Stimulated activated effector memory CD8-positive, alpha-beta T cell treated with anti-CD3 and anti-CD28 coated beads, Interleukin-12 subunit alpha, Interleukin-12 subunit beta, amount 100 ng/mL, for 72 hours (primary cell): Measurements from ENCODE around the gene MBTPS2.
A peak's percentile ranks its signal among the peaks of the same experiment; 100 is the strongest.
"Not testable (repeated sequence)": the region's sequence is repeated elsewhere in the genome, so short reads cannot be mapped to it uniquely, and the experiment has no call there.

ENCODE experiments used
- ATAC-seq: fragments of 150-1000 bp; cut with Tn5 transposase; 2 replicates; pipeline ENCODE4 v1.10.0; 2021
- DNase-seq, 2 donors: peaks; one replicate each; pipeline ENCODE4 v3.0.0; 2021 to 2022; ENCODE audit warnings: low spot score in 2 of 2
- H3K27ac Mint-ChIP-seq: one replicate; pipeline ENCODE4 v1.8.0; 2022; ENCODE audit warnings: mild to moderate bottlenecking, mixed read lengths
- H3K36me3 Mint-ChIP-seq: one replicate; pipeline ENCODE4 v1.8.0; 2022; ENCODE audit warnings: mild to moderate bottlenecking, mixed read lengths
- H3K4me1 Mint-ChIP-seq: one replicate; pipeline ENCODE4 v1.8.0; 2022; ENCODE audit warnings: mixed read lengths
- H3K4me3 Mint-ChIP-seq: one replicate; pipeline ENCODE4 v1.8.0; 2022; ENCODE audit warnings: mild to moderate bottlenecking, mixed read lengths
- H3K9me3 Mint-ChIP-seq: one replicate; pipeline ENCODE4 v1.8.0; 2022; ENCODE audit warnings: mixed read lengths

Gene MBTPS2

DNA sequence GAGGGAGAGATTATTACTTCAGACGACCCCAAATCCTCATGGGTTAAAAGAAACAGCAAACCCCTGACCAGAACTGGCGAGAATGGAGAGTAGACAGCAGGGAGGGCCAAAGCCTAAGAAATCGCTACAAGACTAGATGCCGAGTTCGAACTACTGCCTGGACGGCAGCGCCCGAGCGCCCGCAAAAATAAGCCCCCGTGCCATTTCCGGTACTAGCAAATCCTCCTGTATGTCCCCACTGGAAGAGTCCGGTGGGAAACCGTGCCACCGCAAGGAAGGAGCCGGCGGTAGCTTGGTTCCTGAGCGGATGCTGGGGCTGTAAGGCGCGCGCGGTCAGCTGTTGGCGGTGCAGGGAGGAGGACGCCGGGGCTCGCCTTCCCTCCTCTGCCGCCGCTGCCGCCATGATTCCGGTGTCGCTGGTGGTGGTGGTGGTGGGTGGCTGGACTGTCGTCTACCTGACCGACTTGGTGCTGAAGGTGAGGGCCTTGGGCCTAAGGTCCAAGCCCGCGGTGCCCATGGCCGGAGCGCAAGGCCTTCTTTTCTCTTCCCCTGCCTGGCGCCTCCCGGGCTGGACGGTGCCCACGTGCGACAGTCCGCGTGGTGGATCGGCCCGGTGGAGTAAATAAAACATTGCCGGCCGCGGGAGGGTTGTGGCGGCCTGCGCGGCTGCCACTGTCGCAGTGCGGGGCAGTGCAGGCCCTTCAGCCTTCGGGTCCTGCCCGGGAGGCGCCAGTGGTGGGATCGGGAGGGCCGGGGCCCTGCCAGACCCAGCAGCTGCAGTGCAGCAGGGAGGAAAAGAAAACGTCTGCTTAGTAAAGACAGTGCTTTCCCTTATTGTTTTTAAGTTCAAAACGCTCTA, at the start of gene MBTPS2:
Gene MBTPS2 (plus strand): TSS at position 284 of the 859 bp plus-strand sequence. CDS start 118 bp downstream, at position 402.
- ATAC-seq (peak; percentile 92), DNase-seq (peak; percentile 59 to 86)
- Mint-ChIP-seq H3K36me3 (peaks cover 19% of the 10 kb centered on the region), H3K4me3 (peak within 1 kb of the TSS; percentile 80), H3K27ac (peak within 1 kb of the TSS; percentile 94), H3K4me1 (peaks cover 5% of the 10 kb centered on the region), H3K9me3 (no peaks in the 10 kb centered on the region)

GRCh38 chrX:21798677-21799219, 40.7 kb upstream of the MBTPS2 start:
- no peaks in the 10 kb centered on the region for H3K4me1 Mint-ChIP-seq
- H3K27ac Mint-ChIP-seq: no peak overlapping the region
- H3K4me3 Mint-ChIP-seq: no peak overlapping the region
- DNase-seq (no peak), ATAC-seq (no peak)
- no peaks in the 10 kb centered on the region for H3K36me3 Mint-ChIP-seq
- no peaks in the 10 kb centered on the region for H3K9me3 Mint-ChIP-seq

DNA sequence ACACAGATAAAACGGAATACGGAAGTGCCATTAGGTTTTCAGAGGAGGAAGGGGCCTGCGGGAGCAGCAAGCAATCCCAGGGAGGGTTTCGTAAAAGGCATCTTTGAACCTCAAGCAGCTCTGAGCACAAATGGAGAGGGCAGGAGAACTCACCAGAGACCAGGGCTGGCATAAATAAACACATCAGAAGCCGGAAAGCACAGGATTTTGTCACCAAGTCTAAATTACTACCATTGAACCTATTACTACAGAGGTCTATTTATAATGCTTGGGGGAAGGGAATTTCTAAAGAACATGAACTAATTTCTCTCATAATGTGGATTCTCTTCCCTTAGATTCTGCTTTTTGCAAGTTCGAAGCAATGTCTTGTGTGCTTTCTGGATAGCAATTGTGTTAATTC, 39.6 kb upstream of the MBTPS2 start:
- no peak for DNase-seq
- no peaks in the 10 kb centered on the region for H3K9me3 Mint-ChIP-seq
- ATAC-seq: no peak
- H3K27ac Mint-ChIP-seq: no peak overlapping the region
- no peak overlapping the region for H3K4me3 Mint-ChIP-seq
- H3K4me1 Mint-ChIP-seq: no peaks in the 10 kb centered on the region
- no peaks in the 10 kb centered on the region for H3K36me3 Mint-ChIP-seq

DNA sequence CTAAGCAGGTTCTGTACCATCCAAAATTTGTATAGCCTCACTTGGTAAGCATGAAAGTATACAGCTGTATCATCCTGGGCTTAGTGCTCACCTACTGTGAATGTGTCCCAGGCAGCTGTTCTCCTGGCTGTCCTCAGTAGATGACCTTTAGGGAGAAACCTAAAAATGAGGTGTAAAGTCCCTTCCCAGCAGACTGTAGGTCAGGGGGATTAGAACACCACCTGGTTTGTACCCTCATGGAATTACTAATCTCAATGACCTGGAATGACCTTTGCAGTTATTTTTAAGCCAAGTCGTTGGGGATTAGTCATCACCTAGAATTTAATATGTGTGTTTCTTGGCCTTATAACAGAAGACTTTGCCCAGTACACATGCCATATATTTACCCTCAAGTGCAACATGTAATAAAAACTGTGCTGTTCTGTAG, 39.1 kb upstream of the MBTPS2 start:
- H3K4me1 Mint-ChIP-seq: no peaks in the 10 kb centered on the region
- no peak for DNase-seq

DNA sequence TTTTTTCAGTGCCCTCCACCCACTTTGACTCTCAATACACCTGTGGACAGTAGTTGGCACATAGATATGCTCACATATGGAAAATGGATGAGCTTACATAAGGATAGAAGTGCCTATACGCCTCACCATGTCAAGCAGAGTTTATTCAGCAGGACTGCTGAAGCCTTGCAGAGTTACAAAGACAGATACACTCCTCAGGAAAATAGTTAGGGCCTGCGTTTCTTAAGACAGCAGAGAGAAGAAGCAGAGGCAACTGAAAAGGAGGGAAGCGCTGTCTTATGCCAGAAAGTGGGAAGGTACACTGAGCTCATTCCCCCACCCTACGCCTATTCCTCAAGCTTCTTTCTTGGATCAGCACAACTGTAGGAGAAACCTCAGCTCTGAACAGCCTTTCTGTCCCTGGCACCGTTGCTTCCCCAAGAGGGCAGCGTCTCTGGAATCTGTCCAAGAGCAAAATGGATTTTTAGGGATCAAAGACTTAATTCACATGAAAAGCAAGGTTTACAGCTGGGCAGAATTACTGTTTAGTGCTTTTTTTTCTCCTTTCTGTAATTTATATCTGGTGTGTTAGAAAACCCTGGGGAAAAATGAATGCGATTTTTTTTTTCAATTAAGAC, 37.3 kb upstream of the MBTPS2 start:
- no peak overlapping the region for H3K27ac Mint-ChIP-seq
- no peak for DNase-seq
- H3K4me1 Mint-ChIP-seq: no peaks in the 10 kb centered on the region
- no peaks in the 10 kb centered on the region for H3K9me3 Mint-ChIP-seq
- no peak for ATAC-seq
- no peak overlapping the region for H3K4me3 Mint-ChIP-seq
- no peaks in the 10 kb centered on the region for H3K36me3 Mint-ChIP-seq

More for the DNA sequence above, 39.1 kb upstream of the MBTPS2 start:
- no peak overlapping the region for H3K4me3 Mint-ChIP-seq
- no peak overlapping the region for H3K27ac Mint-ChIP-seq
- ATAC-seq: no peak
- H3K9me3 Mint-ChIP-seq: no peaks in the 10 kb centered on the region
- H3K36me3 Mint-ChIP-seq: no peaks in the 10 kb centered on the region

DNA sequence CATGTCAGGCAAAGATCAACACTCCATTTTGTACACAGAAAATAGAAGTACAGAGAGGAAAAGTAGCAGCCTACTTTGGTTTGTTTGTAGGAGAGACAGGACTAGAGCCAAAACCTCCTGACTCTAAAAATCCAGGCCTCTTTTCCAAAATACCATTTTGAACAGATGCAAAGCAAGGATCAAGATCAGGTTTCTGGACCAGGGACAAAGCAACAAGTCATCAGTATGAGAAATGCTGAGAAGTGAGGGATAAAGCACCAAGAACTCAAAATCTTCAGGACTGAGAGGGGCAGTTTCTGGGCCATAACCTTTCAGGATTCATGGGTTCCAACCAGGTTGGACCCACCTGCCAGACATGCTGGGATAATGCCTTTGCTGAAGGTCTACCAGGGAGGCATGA, 36.6 kb upstream of the MBTPS2 start:
- Mint-ChIP-seq H3K4me1 (no peaks in the 10 kb centered on the region), H3K27ac (no peak overlapping the region), H3K9me3 (no peaks in the 10 kb centered on the region), H3K4me3 (no peak overlapping the region), H3K36me3 (no peaks in the 10 kb centered on the region)
- DNase-seq: no peak
- ATAC-seq: no peak

DNA sequence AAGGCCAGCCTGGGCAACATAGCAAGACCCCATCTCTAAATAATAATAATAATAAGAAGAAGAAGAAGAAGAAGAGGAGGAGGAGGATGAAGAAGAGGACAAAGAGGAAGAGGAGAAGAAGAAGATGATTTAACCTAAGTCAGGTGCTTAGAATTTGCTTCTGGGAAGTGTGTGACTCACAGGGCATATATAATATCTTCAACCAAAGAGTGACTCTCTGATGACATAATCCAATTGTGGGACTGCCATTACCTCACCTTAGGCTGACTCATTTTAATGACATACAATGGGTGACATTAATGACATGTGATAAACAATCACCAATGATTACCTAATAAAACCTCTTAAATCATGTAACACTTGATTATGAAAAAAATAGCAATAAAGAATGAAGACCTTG, 32.7 kb upstream of the MBTPS2 start:
- Mint-ChIP-seq H3K9me3 (no peaks in the 10 kb centered on the region), H3K36me3 (no peaks in the 10 kb centered on the region), H3K27ac (no peak overlapping the region), H3K4me3 (no peak overlapping the region), H3K4me1 (no peaks in the 10 kb centered on the region)
- ATAC-seq: peak; percentile 66
- no peak for DNase-seq

- ATAC-seq (no peak), DNase-seq (no peak)
- H3K4me3 Mint-ChIP-seq: no peak overlapping the region
- no peak overlapping the region for H3K27ac Mint-ChIP-seq
- H3K36me3 Mint-ChIP-seq: no peaks in the 10 kb centered on the region
- no peaks in the 10 kb centered on the region for H3K9me3 Mint-ChIP-seq
- no peaks in the 10 kb centered on the region for H3K4me1 Mint-ChIP-seq
Observed at GRCh38 chrX:21811832-21812231, 27.6 kb upstream of the MBTPS2 start.

DNA sequence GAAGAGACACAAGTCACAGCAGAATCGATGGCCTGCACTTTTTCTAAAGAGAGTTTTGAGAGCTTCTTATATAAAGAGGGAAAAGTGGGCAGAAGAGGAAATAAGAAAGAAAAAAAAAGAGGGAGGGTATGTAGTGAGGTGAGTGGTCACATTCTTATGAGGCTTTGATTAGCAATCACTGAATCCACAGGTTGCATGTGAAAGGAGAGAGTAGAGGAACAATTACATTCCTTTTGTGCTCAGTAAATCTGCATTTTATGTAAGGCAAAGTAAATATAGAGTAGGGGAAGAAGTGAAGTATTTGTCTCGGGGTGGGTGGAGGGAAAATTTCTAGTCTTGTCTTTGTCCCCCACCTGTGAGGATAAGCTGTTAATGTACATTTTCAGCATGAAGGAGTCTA, 26.8 kb upstream of the MBTPS2 start:
- no peaks in the 10 kb centered on the region for H3K36me3 Mint-ChIP-seq
- DNase-seq: no peak
- no peak overlapping the region for H3K4me3 Mint-ChIP-seq
- H3K4me1 Mint-ChIP-seq: no peaks in the 10 kb centered on the region
- no peaks in the 10 kb centered on the region for H3K9me3 Mint-ChIP-seq
- H3K27ac Mint-ChIP-seq: no peak overlapping the region
- ATAC-seq: no peak

GRCh38 chrX:21813612-21814368, 25.6 kb upstream of the MBTPS2 start:
- Mint-ChIP-seq H3K27ac (no peak overlapping the region), H3K4me3 (no peak overlapping the region), H3K4me1 (no peaks in the 10 kb centered on the region), H3K36me3 (no peaks in the 10 kb centered on the region), H3K9me3 (no peaks in the 10 kb centered on the region)
- DNase-seq (no peak), ATAC-seq (no peak)

- no peak for ATAC-seq
Observed at GRCh38 chrX:21816136-21816535, 23.3 kb upstream of the MBTPS2 start.

DNA sequence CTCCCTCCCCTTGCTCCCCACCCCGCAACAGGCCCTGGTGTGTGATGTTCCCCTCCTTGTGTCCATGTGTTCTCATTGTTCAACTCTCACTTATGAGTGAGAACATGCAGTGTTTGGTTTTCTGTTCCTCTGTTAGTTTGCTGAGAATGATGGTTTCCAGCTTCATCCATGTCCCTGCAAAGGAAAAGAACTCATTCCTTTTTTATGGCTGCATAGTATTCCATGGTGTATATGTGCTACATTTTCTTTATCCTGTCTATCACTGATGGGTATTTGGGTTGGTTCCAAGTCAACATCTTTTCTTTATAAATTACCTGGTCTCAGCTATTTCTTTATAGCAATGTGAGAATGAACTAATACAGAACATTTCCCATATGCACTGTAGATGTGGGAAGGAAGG, 19.2 kb upstream of the MBTPS2 start:
- ATAC-seq, DNase-seq, H3K9me3 Mint-ChIP-seq, H3K4me3 Mint-ChIP-seq, H3K4me1 Mint-ChIP-seq, H3K36me3 Mint-ChIP-seq, H3K27ac Mint-ChIP-seq: not testable (repeated sequence)

More at GRCh38 chrX:21816136-21816535, 23.3 kb upstream of the MBTPS2 start:
- no peak overlapping the region for H3K4me3 Mint-ChIP-seq
- DNase-seq: no peak
- H3K4me1 Mint-ChIP-seq: no peaks in the 10 kb centered on the region
- no peaks in the 10 kb centered on the region for H3K9me3 Mint-ChIP-seq
- H3K36me3 Mint-ChIP-seq: no peaks in the 10 kb centered on the region
- H3K27ac Mint-ChIP-seq: no peak overlapping the region

- H3K36me3 Mint-ChIP-seq: no peaks in the 10 kb centered on the region
- no peak for DNase-seq
- no peak overlapping the region for H3K27ac Mint-ChIP-seq
- ATAC-seq: no peak
- no peak overlapping the region for H3K4me3 Mint-ChIP-seq
- H3K9me3 Mint-ChIP-seq: no peaks in the 10 kb centered on the region
- no peaks in the 10 kb centered on the region for H3K4me1 Mint-ChIP-seq
Observed at GRCh38 chrX:21821875-21822274, 17.5 kb upstream of the MBTPS2 start.

GRCh38 chrX:21831496-21831895, 7.9 kb upstream of the MBTPS2 start:
- Mint-ChIP-seq H3K4me3 (no peak overlapping the region), H3K9me3 (no peaks in the 10 kb centered on the region), H3K4me1 (no peaks in the 10 kb centered on the region), H3K27ac (no peak overlapping the region), H3K36me3 (no peaks in the 10 kb centered on the region)
- ATAC-seq: no peak
- DNase-seq: no peak

DNA sequence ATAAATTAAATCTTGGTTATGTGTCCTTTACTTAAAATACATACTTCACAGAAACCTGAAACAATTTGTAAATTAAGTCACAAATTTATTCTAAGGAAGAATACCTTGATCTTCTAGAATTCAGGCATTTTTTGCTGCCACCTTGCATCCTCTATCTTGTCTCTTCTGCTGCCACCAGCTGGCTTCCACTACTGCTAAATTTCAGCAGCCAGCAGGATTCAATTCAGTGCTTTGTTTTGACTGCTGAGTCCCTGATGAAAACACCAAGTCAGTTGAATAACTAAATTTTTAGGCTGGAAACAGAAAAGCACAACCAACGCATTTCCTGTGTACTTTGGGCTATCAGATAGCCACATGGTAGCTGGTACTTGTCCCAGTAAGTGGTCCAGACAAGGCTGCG, 2.4 kb upstream of the MBTPS2 start:
- peaks cover 11% of the 10 kb centered on the region for H3K36me3 Mint-ChIP-seq
- H3K4me1 Mint-ChIP-seq: peaks cover 5% of the 10 kb centered on the region
- DNase-seq (no peak), ATAC-seq (no peak)
- H3K9me3 Mint-ChIP-seq: no peaks in the 10 kb centered on the region
- no peak overlapping the region for H3K4me3 Mint-ChIP-seq
- H3K27ac Mint-ChIP-seq: no peak overlapping the region
